OCI-LY1 (cell line): ENCODE data around the gene OXTR.

Experiments
- CTCF ChIP-seq: fragments of 200-600 bp; sonication (generic), shearing (Covaris generic); IDR thresholded peaks from 2 replicates; pipeline ENCODE4 v1.5.1; 2017; ENCODE audit warnings: mild to moderate bottlenecking, antibody characterized with exemption, low read length, moderate library complexity, mixed read lengths
- EZH2 ChIP-seq: fragments of 200-600 bp; sonication (generic), shearing (Covaris generic); IDR thresholded peaks from 2 replicates; pipeline ENCODE4 v1.8.0; 2017; ENCODE audit warnings: borderline replicate concordance, mixed run types, mild to moderate bottlenecking, antibody characterized with exemption, low read length, moderate library complexity, mixed read lengths

- TF ChIP-seq CTCF (no peak), EZH2 (no peak)
Measured at GRCh38 chr3:8734908-8735307, 34.5 kb downstream of the OXTR start.
